ENCODE results near the gene OXER1.

The OXER1 gene

DNA sequence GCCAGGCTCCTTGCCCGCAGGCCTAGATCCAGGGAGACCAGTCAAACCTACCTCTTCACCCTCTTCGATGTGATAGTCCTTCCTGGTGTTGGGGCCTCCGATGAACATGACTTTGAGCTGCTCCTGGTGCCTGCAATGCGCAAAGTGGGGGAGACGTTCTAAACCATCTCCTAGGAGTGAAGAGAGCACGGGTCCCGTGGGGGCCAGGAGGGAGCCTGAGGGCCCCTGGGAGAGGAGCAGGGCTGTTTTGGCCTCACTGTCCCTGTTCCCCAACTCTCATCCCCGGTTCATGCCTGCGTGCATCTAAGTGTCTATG is 24.5 kb upstream of the OXER1 start:
- Histone ChIP-seq H3K4me1 (ENCODE audit: insufficient read depth, low read length) (no peaks in the 10 kb centered on the region), H3K9ac (ENCODE audit: low read depth, low read length) (no peak overlapping the region), H3K36me3 (ENCODE audit: insufficient read depth, low read length) (no peaks in the 10 kb centered on the region), H3K9me3 (ENCODE audit: control insufficient read depth, insufficient read depth, low read length) (no peaks in the 10 kb centered on the region)

DNA sequence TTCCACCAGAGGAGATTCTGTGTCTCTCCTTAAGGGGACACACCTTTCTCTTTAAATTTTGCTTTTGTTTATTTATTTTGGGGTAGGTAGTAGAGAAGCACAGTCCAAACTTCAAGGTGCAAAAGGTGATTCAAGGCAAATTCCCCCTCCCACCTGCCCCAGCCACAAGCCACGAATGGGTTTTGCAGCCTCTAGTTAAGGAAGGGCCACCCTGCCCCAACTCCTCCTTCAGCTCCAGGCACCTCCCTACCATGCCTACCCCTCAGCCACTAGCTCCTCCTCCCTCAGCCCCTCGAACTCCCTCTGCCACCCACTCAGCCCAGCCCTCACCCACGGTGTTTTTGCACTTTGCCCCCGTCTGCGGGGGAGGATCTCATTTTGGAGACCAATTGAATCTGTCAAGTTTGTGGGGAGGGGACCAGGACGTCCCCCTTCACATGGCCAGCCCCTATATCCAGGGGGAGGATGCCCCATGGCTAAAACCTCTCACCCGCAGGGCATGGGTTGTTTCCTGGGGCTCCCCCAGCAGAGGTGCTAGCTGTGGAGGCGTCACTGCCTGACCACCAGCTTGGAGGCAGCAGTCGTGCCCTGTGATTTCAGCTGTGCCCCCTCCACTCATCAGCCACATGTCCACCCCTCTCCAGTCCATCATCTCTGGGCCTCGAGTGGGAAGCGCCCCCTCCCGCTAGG is 24.0 kb upstream of the OXER1 start:
- no peak overlapping the region for H3K9ac ChIP-seq (ENCODE audit: low read depth, low read length)
- no peaks in the 10 kb centered on the region for H3K4me1 ChIP-seq (ENCODE audit: insufficient read depth, low read length)
- no peaks in the 10 kb centered on the region for H3K36me3 ChIP-seq (ENCODE audit: insufficient read depth, low read length)
- H3K9me3 ChIP-seq (ENCODE audit: control insufficient read depth, insufficient read depth, low read length), result no peaks in the 10 kb centered on the region

DNA sequence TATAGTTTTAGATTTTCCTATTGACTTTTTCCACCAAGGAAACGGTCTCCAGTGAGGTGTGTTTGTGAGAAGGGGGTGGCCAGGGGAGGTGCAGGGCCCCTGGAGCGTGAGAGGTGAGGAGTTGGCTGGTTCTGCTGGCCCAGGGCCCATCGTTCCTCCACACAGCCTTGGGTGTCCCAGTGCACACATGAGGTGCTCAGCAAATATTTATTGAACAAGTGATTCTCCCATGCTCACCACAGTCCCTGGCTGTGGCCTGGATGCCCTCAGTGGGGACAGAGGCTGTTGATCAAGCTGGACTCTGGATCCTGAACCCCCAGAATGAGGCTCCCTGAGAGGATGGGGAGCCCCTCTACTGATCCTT is 23.5 kb upstream of the OXER1 start:
- Histone ChIP-seq H3K9me3 (ENCODE audit: control insufficient read depth, insufficient read depth, low read length) (no peaks in the 10 kb centered on the region), H3K36me3 (ENCODE audit: insufficient read depth, low read length) (no peaks in the 10 kb centered on the region), H3K9ac (ENCODE audit: low read depth, low read length) (no peak overlapping the region), H3K4me1 (ENCODE audit: insufficient read depth, low read length) (no peaks in the 10 kb centered on the region)

DNA sequence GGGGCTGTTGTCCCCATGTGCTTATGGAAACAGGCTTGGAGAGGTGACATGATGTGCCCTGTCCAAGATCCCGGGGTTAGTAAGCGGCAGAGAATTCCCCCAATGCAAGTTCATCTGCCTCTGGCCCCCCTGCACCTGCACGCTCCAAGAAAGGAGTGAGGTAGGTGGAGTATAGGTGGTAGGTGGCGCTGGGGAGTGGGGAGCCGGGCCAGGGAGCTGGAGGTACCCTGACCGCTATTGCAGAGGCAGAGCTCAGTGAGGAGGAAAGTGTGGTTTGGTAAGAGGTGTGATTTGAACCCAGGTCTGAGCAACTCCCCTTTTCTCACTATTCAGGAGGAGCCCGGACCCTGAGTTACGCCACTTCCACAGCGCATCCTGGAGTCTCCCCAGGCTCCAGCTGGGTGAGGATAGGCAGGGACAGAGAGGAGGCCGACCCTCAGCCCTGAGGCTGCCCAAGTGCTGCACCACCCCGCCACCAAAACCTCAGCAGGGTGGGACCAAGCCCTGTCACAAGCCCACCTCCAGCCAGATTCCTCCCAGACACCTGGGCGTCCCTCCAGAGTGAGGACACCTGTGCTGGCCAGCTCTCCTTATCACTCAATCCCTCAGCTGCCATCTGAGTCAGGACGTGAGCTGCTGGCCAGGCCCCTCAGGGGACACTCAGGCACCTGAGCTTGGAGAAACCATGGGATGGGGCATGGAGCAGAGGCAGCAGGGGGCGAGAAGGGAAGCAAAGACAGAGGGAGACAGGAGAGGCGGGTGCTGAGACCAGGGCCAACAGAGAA is 22.8 kb upstream of the OXER1 start:
- H3K36me3 ChIP-seq (ENCODE audit: insufficient read depth, low read length), result no peaks in the 10 kb centered on the region
- H3K9me3 ChIP-seq (ENCODE audit: control insufficient read depth, insufficient read depth, low read length), result no peaks in the 10 kb centered on the region; the same call in 1 of the 2 replicates
- H3K4me1 ChIP-seq (ENCODE audit: insufficient read depth, low read length), result no peaks in the 10 kb centered on the region
- no peak overlapping the region for H3K9ac ChIP-seq (ENCODE audit: low read depth, low read length)

DNA sequence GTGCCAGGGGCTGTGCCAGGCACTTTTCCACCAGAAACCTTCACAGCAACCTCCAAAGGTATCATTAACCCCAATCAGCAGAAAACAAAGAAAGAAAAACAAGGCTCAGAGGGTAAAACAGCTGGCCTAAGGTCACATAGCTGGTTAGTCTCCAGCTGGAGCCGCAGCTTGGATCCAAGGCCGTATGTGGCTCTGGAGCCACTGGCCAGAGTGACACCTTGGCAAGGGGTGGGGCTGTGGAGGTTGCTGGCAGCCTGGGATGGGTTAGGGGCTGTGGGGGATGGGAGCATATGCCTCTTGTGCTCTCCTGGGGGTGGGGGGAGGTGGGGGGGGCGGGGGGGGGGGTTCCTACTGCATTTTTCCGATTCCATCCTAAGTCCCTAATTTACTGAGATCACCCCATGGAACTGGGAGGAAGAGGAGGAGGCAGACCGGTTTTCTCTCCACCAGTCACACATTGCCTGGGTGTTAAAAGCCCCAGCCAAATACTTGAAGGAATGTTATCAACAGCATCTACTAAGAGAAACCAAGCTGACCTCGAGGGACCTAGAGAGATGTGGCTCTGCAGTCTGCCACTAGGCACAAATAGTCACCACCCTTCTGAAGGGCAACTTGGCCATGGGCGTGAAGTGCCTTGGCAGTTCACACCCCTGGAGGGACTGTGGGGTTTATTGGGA is 20.4 kb upstream of the OXER1 start:
- H3K9ac ChIP-seq (ENCODE audit: low read depth, low read length), result no peak overlapping the region
- no peaks in the 10 kb centered on the region for H3K36me3 ChIP-seq (ENCODE audit: insufficient read depth, low read length)
- H3K4me1 ChIP-seq (ENCODE audit: insufficient read depth, low read length), result no peaks in the 10 kb centered on the region
- peaks cover 3% of the 10 kb centered on the region for H3K9me3 ChIP-seq (ENCODE audit: control insufficient read depth, insufficient read depth, low read length)

DNA sequence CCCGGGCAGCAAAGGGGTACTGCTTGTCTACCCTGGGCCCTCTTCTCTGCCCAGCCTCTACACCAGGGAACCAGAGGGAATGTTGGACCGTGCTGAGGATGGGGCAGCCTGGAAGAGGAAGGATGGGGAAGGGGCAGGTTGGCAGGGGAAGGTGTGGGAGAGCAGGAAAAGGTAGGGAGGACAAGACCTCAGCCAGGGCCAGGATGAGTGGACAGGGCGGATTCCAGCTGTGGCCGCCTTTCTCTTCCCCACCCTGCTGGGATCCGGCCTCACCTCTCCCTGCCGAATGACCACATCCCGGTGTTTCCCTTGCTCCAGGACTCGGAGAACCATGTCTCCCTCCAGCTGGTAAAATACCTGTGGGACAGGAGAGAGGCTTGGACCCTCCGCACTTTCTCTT is 19.6 kb upstream of the OXER1 start:
- H3K4me1 ChIP-seq (ENCODE audit: insufficient read depth, low read length), result no peaks in the 10 kb centered on the region
- H3K9ac ChIP-seq (ENCODE audit: low read depth, low read length), result no peak overlapping the region
- H3K36me3 ChIP-seq (ENCODE audit: insufficient read depth, low read length), result no peaks in the 10 kb centered on the region
- H3K9me3 ChIP-seq (ENCODE audit: control insufficient read depth, insufficient read depth, low read length), result peaks cover 4% of the 10 kb centered on the region

DNA sequence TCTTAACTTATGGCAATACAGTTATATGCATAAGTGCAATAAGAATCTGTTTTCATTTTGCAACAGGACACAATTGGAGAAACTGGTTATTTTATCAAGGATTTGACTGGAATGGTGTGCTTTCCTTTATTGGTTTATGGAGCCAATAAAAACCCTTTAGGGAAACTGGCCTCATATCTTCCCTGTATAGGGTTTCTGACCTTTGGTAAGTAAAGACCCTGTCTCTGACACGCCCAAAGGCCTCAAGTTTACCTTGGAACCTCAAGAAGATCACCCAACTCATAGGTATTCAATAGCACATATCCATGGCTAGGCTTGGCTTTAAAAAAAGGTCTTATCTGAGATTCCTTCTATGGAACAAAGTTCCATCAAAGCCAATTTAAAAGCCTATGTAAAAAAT is 17.2 kb upstream of the OXER1 start:
- Histone ChIP-seq H3K36me3 (ENCODE audit: insufficient read depth, low read length) (no peaks in the 10 kb centered on the region), H3K4me1 (ENCODE audit: insufficient read depth, low read length) (no peaks in the 10 kb centered on the region), H3K9me3 (ENCODE audit: control insufficient read depth, insufficient read depth, low read length) (peaks cover 5% of the 10 kb centered on the region), H3K9ac (ENCODE audit: low read depth, low read length) (no peak overlapping the region)

DNA sequence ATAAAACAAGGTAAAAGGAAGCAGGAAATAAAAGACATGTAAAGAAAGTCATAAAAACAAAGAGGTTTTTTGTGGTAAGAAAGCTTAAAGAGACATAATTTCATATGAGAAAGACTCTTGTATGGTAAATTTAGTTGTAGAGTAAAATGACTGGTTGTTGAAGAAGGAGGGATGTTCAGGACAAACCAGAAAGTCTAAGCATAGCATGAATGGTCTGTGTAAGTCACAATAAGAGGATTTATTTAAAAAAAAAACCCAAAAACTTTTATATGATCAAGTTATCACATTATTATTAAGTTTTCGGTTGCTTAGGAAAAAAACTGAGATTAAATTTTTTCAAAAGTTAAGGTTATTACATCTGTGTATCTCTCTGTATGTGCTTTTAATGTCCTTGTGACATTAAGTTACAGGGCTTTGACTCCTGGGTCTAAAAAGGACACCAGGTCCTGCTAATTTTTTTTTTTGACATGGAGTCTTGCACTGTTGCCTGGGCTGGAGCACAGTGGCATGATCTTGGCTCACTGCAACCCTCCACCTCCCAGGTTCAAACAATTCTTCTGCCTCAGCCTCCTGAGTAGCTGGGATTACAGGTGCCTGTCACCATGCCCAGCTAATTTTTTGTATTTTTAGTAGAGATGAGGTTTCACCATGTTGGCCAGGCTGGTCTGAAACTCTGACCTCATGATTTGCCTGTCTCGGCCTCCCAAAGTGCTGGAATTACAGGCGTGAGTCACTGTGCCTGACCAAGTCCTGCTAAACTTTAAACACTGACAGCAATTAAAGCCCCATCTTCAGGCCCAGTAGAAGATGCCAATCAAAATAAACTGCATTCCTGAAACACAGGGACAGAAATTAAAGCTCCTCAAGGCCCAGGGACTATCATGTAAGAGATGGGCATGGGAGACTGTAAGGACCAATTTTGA is 14.2 kb upstream of the OXER1 start:
- Histone ChIP-seq H3K9me3 (ENCODE audit: control insufficient read depth, insufficient read depth, low read length) (peaks cover 5% of the 10 kb centered on the region), H3K36me3 (ENCODE audit: insufficient read depth, low read length) (no peaks in the 10 kb centered on the region)

DNA sequence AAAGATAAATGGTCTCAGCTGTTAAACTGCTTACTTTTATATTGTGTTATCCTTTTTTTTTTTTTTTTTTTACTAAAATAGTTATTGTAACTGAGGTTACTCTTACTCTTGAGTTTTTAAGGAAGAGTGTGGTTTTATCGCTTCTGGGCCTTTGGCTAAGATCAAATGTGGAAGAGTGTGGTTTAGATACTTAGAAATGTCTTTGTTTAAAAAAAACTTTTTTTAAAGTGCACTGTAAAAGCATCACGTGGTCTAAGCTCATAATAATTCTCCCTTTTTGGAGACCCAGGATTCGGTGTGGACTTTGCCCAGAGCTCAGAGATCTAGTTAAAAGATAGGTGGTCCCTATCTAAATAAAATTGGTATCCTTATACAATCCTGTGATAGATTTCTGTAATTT is 11.9 kb upstream of the OXER1 start:
- Histone ChIP-seq H3K36me3 (ENCODE audit: insufficient read depth, low read length) (no peaks in the 10 kb centered on the region), H3K9ac (ENCODE audit: low read depth, low read length) (no peak overlapping the region), H3K9me3 (ENCODE audit: control insufficient read depth, insufficient read depth, low read length) (peaks cover 2% of the 10 kb centered on the region; the same call in 1 of the 2 replicates), H3K4me1 (ENCODE audit: insufficient read depth, low read length) (peaks cover 8% of the 10 kb centered on the region; the same call in 1 of the 2 replicates)

More for the DNA sequence above, 14.2 kb upstream of the OXER1 start:
- no peak overlapping the region for H3K9ac ChIP-seq (ENCODE audit: low read depth, low read length)
- H3K4me1 ChIP-seq (ENCODE audit: insufficient read depth, low read length), result peaks cover 6% of the 10 kb centered on the region; the same call in 1 of the 2 replicates

DNA sequence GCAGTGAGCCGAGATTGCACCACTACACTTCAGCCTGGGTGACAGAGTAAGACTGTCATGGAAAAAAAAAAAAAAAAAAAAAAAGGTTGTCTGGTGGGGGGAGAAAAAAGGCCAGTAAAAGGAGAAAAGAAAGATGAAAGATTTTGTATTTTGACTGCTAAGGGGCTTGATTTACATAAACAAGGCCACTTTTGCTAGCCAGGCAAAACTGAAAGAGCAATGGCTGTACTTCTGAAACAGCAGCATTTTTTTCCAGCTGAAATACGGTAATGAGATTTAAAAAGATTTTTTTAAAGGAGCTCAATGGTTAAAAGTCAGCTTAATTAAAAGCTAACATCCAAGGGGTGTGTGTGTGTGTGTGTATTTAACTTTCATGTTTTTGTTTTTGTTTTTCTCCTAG is 11.3 kb upstream of the OXER1 start:
- H3K9ac ChIP-seq (ENCODE audit: low read depth, low read length), result no peak overlapping the region

DNA sequence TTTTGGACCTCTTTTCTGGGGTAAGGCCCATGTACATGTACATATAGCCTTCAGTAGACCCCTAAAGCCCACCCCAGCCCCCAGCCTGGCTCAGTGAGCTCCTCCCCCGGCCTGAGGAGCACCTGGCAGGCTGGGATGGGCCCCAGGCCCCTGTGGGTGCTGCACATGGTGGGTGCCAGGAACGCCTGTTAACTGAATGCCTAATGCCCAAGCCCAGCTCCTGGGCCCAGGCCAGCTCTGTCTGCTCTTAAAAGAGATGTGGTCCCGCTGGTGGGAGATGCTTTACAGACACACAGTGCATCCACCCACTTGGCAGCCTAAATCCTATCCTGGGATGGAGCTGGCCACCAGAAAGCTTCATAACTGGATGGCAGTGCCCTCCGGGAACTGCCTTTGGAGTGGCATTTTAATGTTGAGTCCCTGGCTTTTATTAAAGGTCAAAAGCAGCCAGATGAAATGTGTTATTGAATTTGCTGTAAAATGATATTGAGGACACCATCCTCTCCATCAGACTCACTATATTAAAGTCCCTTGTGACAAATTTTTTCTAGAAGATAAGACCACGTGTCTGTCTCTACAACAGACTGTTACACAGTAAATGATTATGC is 7.7 kb upstream of the OXER1 start:
- Histone ChIP-seq H3K9me3 (ENCODE audit: control insufficient read depth, insufficient read depth, low read length) (no peaks in the 10 kb centered on the region), H3K36me3 (ENCODE audit: insufficient read depth, low read length) (no peaks in the 10 kb centered on the region), H3K9ac (ENCODE audit: low read depth, low read length) (no peak overlapping the region), H3K4me1 (ENCODE audit: insufficient read depth, low read length) (peaks cover 8% of the 10 kb centered on the region; the same call in 1 of the 2 replicates)

More for the DNA sequence above, 11.3 kb upstream of the OXER1 start:
- Histone ChIP-seq H3K4me1 (ENCODE audit: insufficient read depth, low read length) (peaks cover 8% of the 10 kb centered on the region; the same call in 1 of the 2 replicates), H3K9me3 (ENCODE audit: control insufficient read depth, insufficient read depth, low read length) (peaks cover 2% of the 10 kb centered on the region; the same call in 1 of the 2 replicates), H3K36me3 (ENCODE audit: insufficient read depth, low read length) (no peaks in the 10 kb centered on the region)

DNA sequence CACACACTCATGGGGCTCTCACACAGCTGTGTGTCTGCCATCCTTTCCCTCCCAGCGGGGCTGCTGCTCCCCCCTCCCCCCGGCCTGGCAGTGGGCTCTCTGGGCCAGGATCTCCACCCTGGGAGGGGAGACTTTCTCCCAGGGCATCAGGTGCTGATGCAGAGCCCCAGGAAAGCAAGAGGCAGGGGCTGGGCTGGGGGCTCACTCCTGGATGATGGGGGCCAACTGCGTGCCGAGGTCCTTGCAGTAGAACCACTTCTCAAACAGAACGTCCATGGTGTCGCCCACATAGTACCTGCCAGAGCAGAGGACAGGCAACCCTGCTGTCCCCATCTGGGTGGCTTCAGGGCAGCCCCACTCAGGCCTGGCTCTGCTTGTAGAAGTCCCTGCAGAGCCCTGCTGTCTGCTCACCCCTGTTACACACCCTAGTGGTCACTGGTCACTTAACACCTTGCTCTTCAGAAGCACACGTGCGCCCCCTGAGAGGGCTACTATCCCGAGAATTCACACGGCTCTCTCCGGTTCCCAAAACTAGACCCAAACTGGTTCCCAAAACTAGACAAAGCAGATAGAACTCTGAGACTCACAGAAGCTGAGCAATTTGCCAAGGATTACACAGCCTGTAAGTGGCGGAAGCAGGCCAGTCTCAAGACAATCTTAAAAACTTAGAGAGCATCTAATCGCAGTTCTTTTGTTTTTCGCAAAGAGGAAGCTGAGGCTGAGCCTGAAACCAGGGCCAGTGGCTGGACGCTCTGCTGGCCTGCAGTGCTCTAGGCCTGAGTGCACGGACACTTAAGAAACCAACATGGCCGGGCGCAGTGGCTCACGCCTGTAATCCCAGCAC is 6.6 kb upstream of the OXER1 start:
- Histone ChIP-seq H3K9me3 (ENCODE audit: control insufficient read depth, insufficient read depth, low read length) (no peaks in the 10 kb centered on the region), H3K4me1 (ENCODE audit: insufficient read depth, low read length) (peaks cover 8% of the 10 kb centered on the region; the same call in 1 of the 2 replicates), H3K9ac (ENCODE audit: low read depth, low read length) (no peak overlapping the region)

More for the DNA sequence above, 6.6 kb upstream of the OXER1 start:
- H3K36me3 ChIP-seq (ENCODE audit: insufficient read depth, low read length), result no peaks in the 10 kb centered on the region

All from ES-I3 (cell line).